Thoracic aorta (tissue), 2 donors: ENCODE measurements around the gene TENT4A. TPM values are rescaled to one million over a fixed set of nuclear protein-coding genes. Genes with fewer than 3 reads are reported as not detected.

Source experiments
- ATAC-seq: fragments of 150-250 bp; one replicate; pipeline ENCODE4 v1.8.0; 2017; ENCODE audit warnings: low read depth; ENCODE audit not compliant: insufficient number of reproducible peaks, low FRiP score
- DNase-seq: peaks from one replicate; pipeline ENCODE4 v3.0.0-alpha.2; 2020; ENCODE audit warnings: low spot score
- H3K27ac ChIP-seq, 2 donors: fragments of 200-600 bp; sonication (generic); 1 replicate in 1 of 2; 2 replicates in 1 of 2; pipeline ENCODE4 v1.5.1; 2016; ENCODE audit warnings: mild to moderate bottlenecking in 2 of 2, moderate library complexity in 2 of 2
- H3K27me3 ChIP-seq: fragments of 200-600 bp; sonication (generic); replicated peaks from 2 replicates; pipeline ENCODE4 v1.6.0; 2016; ENCODE audit warnings: mild to moderate bottlenecking; ENCODE audit not compliant: insufficient read depth
- H3K36me3 ChIP-seq: fragments of 200-600 bp; sonication (generic); one replicate; pipeline ENCODE4 v1.5.1; 2016
- H3K4me1 ChIP-seq, 2 donors: fragments of 200-600 bp; sonication (generic); 1 replicate in 1 of 2; 2 replicates in 1 of 2; pipeline versions ENCODE4 v1.5.1 to v1.6.0; 2016; ENCODE audit warnings: low read depth in 2 of 2, mild to moderate bottlenecking in 1 of 2; ENCODE audit not compliant: control insufficient read depth in 1 of 2
- H3K4me3 ChIP-seq: fragments of 200-600 bp; sonication (generic); 2 replicates; pipeline ENCODE4 v1.5.1; 2016; ENCODE audit warnings: mild to moderate bottlenecking
- H3K9me3 ChIP-seq: fragments of 200-600 bp; sonication (generic); 2 replicates; pipeline ENCODE4 v1.5.1; 2016
- total RNA-seq, 2 donors: library from RNA; depleted of rRNA; stranded (reverse); fragments of >200 nt; gene quantifications; one replicate each; pipeline versions ENCODE4 v1.1.0 to v1.2.3, GENCODE V29; 2016
- TF ChIP-seq, protein P1 (sequence below): fragments of 200-600 bp; sonication (generic); IDR thresholded peaks from one replicate; pipeline ENCODE4 v1.5.1; 2019; ENCODE audit warnings: antibody characterized with exemption

TENT4A gene
- total RNA-seq, 2 donors from 2014 or later = 34.5 to 47.6 TPM

DNA sequence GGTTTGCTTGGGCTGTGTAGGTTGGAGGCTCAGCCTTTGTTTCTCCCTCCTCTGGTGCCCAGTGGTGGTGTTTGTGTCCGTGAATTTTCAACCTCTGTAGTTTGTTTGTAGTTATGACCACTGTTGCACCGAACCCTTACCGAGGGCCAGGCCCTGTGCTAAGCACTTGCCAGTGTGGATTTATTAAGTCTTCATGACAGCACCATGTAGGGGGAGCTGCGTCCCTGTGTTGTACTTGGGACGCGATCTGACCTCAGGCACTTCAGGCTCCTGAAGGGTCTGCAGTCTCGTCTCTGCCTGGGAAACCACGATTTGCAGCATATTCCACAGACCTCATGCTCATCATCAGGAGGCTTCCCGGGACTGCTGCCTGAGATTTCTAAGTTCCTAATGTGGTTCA lies 12.8 kb downstream of the TENT4A start:
- TF ChIP-seq, protein P1, sequence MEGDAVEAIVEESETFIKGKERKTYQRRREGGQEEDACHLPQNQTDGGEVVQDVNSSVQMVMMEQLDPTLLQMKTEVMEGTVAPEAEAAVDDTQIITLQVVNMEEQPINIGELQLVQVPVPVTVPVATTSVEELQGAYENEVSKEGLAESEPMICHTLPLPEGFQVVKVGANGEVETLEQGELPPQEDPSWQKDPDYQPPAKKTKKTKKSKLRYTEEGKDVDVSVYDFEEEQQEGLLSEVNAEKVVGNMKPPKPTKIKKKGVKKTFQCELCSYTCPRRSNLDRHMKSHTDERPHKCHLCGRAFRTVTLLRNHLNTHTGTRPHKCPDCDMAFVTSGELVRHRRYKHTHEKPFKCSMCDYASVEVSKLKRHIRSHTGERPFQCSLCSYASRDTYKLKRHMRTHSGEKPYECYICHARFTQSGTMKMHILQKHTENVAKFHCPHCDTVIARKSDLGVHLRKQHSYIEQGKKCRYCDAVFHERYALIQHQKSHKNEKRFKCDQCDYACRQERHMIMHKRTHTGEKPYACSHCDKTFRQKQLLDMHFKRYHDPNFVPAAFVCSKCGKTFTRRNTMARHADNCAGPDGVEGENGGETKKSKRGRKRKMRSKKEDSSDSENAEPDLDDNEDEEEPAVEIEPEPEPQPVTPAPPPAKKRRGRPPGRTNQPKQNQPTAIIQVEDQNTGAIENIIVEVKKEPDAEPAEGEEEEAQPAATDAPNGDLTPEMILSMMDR = no peak
- ATAC-seq (no peak), DNase-seq (no peak)
- H3K4me3 ChIP-seq = no peak overlapping the region
- H3K27ac ChIP-seq = no peak overlapping the region
- H3K9me3 ChIP-seq = no peaks in the 10 kb centered on the region
- peaks cover 34 to 100% of the 10 kb centered on the region in 2 donors for H3K4me1 ChIP-seq
- no peaks in the 10 kb centered on the region for H3K27me3 ChIP-seq
- no peaks in the 10 kb centered on the region for H3K36me3 ChIP-seq

DNA sequence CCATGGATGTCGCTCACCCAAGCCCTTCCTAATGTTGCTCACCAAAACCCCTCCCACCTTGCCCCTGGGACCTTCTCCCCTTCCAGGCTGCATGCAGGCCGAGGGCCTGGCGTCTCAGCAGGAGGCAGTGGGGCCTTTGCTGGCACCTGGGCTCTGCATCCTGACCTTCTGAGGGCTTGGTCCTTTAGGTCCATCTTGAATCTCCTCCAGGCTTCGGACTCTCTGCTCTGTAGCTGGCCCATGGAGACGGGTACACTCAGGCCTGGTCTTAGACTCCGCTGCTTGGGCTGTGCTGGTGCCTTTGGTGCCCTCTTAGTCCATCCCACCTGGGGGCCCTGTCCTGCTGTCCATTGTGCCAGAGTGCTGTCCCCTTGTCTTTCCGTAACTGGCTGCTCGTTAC lies 14.0 kb downstream of the TENT4A start:
- TF ChIP-seq, protein P1 = no peak
- peaks cover 32 to 100% of the 10 kb centered on the region in 2 donors for H3K4me1 ChIP-seq
- ATAC-seq = no peak

DNA sequence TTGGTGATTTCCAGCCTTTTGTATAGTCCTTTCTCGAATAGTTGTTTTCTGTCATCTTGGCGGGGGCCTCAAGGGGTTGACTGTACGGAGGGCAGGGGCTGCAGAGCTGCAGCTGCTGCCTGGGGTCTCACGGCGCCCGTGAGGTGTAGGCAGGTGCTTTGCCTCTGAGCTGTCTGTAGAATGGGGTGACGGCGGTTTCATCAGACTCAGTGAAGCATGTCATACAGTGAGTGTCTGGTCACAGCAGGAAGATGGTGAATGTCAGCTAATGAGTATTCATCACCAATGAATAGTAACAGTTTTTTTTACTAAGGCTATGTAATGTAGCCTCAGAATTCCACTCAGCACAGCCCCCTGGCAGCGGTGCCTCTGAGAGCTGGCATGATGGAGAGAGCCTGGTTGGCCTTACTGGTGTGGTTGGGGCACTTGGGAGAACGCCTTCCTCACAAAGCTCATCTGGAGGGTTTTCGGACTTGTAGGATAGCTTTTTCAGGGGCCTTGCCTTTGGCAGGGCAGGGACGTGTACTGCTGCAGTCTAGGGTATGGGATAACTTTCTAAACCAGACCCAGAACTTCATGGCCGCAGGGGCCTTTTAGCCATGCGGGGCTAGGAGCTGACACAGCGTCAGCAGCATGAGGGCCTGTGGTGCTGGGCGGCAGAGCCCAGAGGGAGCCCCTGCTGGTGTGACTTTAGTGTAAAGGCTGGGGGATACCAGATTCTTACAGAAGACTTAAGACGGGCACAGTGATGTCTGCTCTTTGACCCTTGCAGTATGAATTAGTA lies 15.0 kb downstream of the TENT4A start:
- Histone ChIP-seq H3K36me3 (no peaks in the 10 kb centered on the region), H3K27ac (no peak overlapping the region), H3K27me3 (no peaks in the 10 kb centered on the region), H3K4me3 (no peak overlapping the region), H3K4me1 (peaks cover 33 to 100% of the 10 kb centered on the region in 2 donors), H3K9me3 (no peaks in the 10 kb centered on the region)
- ATAC-seq = no peak
- TF ChIP-seq, protein P1 = no peak
- no peak for DNase-seq

More for the DNA sequence above, 14.0 kb downstream of the TENT4A start:
- H3K27me3 ChIP-seq = no peaks in the 10 kb centered on the region
- H3K4me3 ChIP-seq = no peak overlapping the region
- H3K36me3 ChIP-seq = no peaks in the 10 kb centered on the region
- H3K9me3 ChIP-seq = no peaks in the 10 kb centered on the region
- no peak for DNase-seq
- H3K27ac ChIP-seq = no peak overlapping the region

- Histone ChIP-seq H3K4me3 (no peak overlapping the region), H3K27ac (no peak overlapping the region), H3K9me3 (no peaks in the 10 kb centered on the region), H3K27me3 (no peaks in the 10 kb centered on the region), H3K4me1 (peaks cover 33 to 100% of the 10 kb centered on the region in 2 donors), H3K36me3 (no peaks in the 10 kb centered on the region)
- TF ChIP-seq, protein P1 = no peak
- DNase-seq (no peak), ATAC-seq (no peak)
Observed at GRCh38 chr5:6728795-6729183, 15.6 kb downstream of the TENT4A start.

- DNase-seq = no peak
- ATAC-seq = no peak
- Histone ChIP-seq H3K36me3 (no peaks in the 10 kb centered on the region), H3K27ac (no peak overlapping the region), H3K9me3 (no peaks in the 10 kb centered on the region), H3K4me3 (no peak overlapping the region), H3K27me3 (no peaks in the 10 kb centered on the region), H3K4me1 (peaks cover 39 to 100% of the 10 kb centered on the region in 2 donors)
- TF ChIP-seq, protein P1 = no peak
Observed at GRCh38 chr5:6729386-6730310, 16.4 kb downstream of the TENT4A start.
